HG03457 (cell line): ENCODE data around the gene KRTAP4-7.
"Not testable (repeated sequence)": the region's sequence is repeated elsewhere in the genome, so short reads cannot be mapped to it uniquely, and the experiment has no call there.

Source experiments
- ATAC-seq: cut with Tn5 transposase; IDR thresholded peaks from one replicate; pipeline ENCODE4 v1.9.1; 2021; ENCODE audit warnings: moderate number of reproducible peaks; ENCODE audit not compliant: unreplicated experiment

Gene KRTAP4-7

DNA sequence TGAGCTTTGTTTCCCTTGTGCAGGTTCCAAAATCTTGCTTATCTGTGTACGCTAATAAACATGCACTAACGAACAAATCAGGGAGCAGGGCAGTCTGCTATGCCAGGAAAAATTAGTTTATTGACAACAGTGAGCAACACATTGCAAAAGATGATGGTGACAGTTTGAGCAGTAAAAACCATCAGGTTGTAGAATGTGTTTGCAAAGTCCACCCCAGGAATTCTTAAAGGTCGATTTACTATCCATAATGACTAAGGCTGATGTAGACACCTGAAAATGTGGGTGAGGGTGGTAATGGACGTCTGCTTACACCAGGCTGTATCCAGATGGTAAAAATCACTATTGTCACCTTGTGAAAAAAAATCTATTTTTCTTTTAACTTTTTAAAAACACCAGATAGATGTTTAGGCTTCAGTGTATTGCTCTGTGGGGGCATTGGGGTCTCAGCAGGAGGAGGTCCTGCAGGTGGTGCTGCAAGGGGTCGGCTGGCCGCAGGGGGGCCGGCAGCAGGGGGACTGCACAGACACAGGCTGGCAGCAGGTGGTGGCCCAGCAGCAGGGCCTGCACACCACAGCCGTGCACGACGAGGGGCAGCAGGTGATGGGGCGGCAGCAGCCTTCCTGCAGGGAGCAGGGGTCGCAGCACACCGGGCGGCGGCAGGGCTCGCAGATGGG lies 18.8 kb upstream of the KRTAP4-7 start:
- ATAC-seq = not testable (repeated sequence)

DNA sequence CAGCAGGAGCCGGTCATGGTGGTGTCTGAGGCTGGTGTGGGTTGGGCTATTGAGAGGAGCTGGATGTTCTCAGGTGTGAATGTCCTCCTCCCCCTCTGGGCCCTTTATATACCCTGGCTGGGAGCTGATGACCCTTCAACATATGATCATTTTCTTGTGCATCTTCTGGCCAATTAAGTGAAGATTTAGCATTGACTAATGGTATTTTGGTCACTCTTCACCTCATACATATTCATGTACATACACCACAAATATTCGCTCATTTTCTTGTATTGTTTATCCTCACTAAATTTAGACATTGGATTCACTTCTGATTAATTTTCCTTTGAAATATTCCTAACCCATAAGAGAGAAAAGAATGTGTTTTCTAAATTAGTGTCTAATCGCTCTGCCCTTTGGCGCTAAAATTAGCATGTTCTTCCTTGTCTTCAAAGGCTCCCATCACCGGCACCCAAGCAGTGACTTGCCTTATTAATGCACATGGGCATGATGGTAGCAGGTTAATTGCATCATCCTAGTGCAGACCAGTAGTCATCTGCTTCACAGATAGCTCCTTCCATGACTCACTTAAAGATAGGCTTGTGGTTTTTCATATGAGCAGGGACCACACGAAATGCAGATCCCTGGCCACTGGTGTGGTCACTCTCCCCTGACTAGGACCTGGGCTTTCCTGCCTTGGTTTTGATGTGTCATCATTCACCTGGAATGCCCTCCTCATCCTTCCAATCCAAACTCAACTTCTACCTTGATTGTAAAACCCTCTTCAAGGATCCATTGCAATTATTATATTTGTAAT lies 17.9 kb upstream of the KRTAP4-7 start, which contains the start of gene KRTAP2-4:
TSS of gene KRTAP2-4 (minus strand) at position 51 of the 796 bp plus-strand sequence. CDS start at position 17, 34 bp downstream.
- no peak for ATAC-seq

DNA sequence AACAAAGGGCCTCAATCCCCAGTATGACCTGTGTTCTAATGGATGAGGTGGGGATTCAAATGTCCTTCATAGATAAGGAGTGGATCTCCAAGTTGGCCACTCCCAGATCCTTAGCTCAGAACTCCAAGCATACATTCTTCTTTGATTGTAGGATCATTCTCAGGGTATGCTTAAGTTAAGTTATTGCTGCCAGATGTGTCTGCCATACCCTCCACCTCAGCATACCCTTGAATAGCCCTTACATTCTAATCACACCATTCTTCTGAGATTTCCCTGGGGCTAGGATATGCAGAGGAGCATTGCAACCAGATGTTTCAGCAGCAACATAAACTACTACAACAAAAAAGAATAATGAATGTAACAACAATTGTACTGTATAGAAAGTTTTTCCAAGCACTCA lies 16.7 kb upstream of the KRTAP4-7 start:
- ATAC-seq = no peak

GRCh38 chr17:41069031-41069430 lies 14.9 kb upstream of the KRTAP4-7 start:
- ATAC-seq = no peak

DNA sequence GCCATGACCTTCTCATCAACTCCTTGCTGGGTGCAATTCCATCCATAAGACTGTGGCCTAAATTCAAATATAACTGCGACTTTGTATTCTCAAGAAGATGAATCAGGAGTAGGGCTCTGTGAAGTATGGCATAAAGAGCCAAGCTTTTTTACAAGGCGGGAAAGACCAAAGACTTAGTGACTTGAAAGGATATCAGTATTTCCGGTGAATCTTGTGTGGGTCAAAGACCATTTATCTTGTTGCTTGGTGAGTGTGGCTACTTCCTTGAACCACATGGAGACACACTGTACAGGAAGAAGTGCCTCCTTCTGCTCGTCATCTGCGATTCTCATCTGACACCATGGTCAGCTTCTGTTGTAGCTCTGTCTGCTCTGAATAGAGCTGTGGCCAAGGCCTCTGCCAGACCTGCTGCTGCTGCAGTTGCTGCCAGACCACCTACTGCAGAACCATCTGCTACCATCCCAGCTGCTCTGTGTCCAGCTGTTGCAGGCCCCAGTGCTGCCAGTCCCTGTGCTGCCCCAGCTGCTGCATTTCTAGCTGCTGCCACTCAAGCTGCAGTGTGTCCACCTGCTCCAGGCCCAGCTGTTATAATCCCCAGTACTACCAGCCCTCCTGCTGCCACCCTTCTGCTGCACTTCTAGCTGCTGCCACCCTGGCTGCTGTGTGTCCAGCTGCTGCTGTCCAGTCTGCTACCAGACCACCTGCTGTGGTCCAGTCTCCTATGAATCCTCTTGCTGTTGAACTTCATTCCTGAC lies 12.2 kb upstream of the KRTAP4-7 start:
- no peak for ATAC-seq

GRCh38 chr17:41073676-41074075 lies 10.3 kb upstream of the KRTAP4-7 start:
- ATAC-seq = no peak

DNA sequence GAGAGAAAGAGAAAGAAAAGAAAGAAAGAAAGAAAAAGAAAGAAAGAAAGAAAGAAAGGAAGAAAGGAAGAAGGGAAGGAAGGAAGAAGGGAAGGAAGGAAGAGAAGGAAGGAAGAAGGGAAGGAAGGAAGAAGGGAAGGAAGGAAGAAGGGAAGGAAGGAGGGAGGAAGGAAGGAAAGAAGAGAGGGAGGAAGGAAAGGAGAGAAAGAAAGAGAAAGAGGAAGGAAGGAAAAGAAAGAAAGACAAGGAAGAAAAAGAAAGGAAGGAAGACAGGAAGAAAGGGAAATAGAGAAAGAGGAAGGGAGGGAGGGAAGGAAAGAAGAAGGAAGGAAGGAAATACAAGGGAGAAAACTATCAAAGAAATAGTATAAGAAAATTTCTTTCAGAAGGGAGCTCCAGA lies 7.2 kb upstream of the KRTAP4-7 start:
- ATAC-seq = no peak

- ATAC-seq = no peak
Observed at GRCh38 chr17:41082626-41083025, 1.3 kb upstream of the KRTAP4-7 start.

- not testable (repeated sequence) for ATAC-seq
Observed at GRCh38 chr17:41083427-41083826, 523 bp upstream of the KRTAP4-7 start.

DNA sequence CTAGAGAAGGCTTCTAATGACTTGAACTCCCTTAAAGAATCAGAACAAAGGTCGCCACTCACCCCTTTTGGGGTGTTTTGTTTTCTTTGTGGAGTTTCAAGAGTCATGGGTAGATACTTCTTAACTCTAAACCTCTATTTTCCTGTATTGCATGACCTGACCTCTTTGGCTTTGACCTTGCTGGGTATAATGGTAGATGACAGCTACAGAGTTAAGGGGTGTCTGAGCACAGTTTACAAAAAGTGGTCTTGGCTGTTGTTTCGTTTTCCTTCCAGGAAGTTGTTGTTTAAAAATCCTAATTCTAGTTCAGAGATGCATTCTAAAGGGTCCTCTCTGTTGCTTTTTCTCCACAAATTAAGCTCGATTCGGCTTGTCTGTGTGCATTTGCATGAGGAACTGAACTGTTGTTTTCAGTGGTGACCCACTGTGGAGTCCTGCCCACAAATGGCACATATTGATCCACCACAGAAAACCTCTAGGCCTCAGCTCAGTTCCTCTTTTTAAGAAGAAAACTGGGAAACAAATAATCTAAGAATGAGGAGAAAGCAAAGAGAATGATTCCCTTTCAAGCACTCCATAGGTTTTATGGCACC lies 4.9 kb downstream of the KRTAP4-7 start:
- not testable (repeated sequence) for ATAC-seq

GRCh38 chr17:41096055-41096454 lies 12.1 kb downstream of the KRTAP4-7 start:
- no peak for ATAC-seq

DNA sequence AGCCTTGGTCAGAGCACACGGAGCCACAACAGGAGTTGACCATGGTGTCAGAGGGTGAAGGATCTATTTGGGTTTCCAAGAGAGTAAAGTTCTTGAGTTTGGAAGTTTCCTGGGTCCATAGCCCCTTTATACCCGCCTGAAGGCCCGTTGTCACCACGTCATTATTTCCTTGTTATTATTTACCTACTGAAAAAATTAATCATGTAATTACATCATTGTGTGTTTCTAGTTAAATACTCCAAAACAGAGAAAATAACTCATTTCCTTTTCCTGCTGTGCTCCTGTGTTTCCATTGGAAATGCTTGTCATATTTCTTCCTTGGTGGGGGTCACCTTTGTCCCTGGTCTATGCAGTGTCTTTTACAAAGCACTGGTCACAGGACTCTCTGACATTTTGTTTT lies 14.1 kb downstream of the KRTAP4-7 start, which contains the start of gene KRTAP4-8:
TSS of gene KRTAP4-8 (minus strand) at position 101 of the 400 bp plus-strand sequence. CDS start at position 43, 58 bp downstream.
- no peak for ATAC-seq

DNA sequence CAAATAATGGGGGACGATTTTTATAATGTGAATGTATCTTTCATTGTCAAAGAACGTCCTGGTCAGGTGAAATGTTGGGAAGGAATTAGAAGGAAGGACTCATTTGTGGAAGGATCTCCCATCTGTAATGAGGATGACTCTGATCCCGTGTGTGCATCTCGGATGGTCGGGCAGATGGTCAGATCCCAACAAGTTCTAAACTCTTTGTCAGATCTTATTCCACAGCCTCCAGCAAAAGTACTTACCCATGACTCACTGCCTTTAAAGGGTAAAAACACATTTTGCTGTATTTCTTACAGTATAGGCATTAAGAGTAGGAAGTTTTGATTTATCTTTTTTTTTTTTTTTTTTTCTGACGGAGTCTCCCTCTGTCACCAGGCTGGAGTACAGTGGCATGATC lies 14.5 kb downstream of the KRTAP4-7 start:
- no peak for ATAC-seq

GRCh38 chr17:41099682-41100480 lies 15.9 kb downstream of the KRTAP4-7 start:
- ATAC-seq = not testable (repeated sequence)

DNA sequence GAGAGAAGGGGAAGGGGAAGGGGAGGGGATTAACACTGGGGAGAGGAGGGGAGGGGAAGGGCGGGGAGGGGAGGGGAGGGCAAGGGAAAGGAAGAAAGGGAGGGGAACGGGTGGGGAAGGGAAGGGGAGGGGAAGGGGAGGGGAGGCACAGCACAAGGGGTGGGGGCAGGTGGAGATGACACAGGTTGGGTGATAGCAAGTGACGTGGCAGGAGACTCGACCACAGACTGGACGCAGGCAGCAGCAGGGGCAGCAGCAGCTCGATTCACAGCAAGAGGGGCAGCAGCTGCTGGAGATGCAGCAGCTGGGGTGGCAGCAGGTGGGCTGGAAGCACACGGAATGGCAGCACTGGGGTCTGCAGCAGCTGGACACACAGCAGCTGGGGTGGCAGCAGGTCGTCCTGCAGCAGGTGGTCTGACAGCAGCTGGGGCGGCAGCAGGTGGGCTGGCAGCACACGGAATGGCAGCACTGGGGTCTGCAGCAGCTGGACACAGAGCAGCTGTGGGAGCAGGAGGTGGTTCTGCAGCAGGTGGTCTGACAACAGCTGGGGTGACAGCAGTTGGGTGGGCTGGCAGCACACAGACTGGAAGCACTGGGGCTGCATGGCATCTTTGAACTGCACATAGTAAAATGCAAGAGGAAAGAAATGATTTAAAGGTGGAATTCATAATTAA lies 17.8 kb downstream of the KRTAP4-7 start, which contains the start of gene KRTAP4-16:
TSS of gene KRTAP4-16 (minus strand) at position 624 of the 674 bp plus-strand sequence. CDS start at position 624, 0 bp downstream.
- ATAC-seq = no peak

GRCh38 chr17:41103896-41104295 lies 19.9 kb downstream of the KRTAP4-7 start:
- no peak for ATAC-seq

DNA sequence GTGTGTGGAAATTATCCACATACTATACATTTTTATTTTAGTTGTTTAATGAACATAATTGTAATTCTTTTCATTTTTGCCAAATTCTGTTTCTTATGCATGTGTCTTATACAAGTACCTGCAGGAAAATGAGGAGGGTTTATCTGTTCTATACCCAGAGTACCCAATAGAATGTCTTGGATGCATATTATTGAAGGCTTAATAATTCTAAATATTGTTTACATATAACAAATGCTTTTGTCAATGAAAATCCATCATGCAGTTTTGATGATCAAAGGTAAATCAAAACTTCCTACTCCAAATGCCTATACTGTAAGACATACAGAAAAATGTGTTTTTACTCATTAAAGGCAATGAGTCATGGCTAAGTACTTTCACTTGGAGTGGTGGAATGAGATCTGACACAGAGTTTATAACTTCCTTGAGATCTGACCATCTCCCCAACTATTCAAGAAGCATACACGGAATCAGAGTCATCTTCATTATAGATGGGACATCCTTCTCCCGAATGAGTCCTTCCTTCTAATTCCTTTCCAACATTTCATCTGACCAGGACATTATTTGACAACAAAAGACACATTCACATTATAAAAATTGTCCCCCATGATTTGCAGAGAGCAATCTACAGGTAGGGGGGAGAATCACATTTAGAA lies 20.6 kb downstream of the KRTAP4-7 start:
- ATAC-seq = not testable (repeated sequence)

GRCh38 chr17:41105347-41105746 lies 21.4 kb downstream of the KRTAP4-7 start, which contains the start of gene KRTAP4-9:
KRTAP4-9 (plus strand) TSS chr17:41105389; CDS start chr17:41105389, 0 bp downstream.
- ATAC-seq = not testable (repeated sequence)
